NK-92 treated with Interleukin-12 subunit alpha and Interleukin-12 subunit beta, amount 100 ng/mL, for 24 hours (cell line): ENCODE data around the gene WDCP.
"Not testable (repeated sequence)": the region's sequence is repeated elsewhere in the genome, so short reads cannot be mapped to it uniquely, and the experiment has no call there.

ENCODE experiments used
- DNase-seq: peaks from one replicate; lab custom pipeline; 2025; lab: John Stamatoyannopoulos, UW

The WDCP gene

DNA sequence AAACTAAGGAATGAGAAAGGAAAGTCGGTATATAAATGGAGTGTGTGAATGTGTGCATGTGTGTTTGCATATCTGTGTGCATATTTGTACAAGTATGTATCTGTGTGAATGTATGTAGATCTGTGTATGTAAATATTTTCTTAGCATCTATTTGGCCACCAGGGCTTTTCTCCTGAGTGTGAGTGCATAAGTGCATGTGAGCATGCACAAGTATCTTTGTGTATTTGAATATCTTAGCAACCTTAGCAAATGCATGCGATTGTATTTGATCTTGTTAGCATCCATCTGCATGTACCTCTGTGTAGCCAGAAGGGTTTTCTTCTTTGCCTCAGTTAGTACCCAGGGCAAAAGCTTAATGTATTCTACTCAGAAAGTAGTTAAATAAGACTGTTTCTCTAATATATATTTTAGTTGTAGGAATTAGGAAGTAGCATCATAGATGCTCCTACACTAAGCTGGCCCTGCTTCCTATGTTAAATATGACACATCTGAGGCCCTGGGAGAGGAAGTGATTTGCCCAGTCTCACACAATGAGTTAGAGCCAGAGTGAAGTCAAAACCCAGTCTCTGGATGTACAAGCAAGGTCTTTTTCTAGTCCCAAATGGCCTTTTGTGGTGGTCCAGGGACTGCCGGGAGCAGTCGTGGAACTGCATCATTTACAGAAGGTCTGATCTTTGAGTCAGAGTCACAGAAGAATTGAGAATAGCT lies 11.5 kb upstream of the WDCP start:
- no peak for DNase-seq

GRCh38 chr2:24055750-24056149 lies 8.6 kb upstream of the WDCP start:
- no peak for DNase-seq

- no peak for DNase-seq
These were observed 7.3 kb upstream of the WDCP start for GRCh38 chr2:24054366-24055010.

DNA sequence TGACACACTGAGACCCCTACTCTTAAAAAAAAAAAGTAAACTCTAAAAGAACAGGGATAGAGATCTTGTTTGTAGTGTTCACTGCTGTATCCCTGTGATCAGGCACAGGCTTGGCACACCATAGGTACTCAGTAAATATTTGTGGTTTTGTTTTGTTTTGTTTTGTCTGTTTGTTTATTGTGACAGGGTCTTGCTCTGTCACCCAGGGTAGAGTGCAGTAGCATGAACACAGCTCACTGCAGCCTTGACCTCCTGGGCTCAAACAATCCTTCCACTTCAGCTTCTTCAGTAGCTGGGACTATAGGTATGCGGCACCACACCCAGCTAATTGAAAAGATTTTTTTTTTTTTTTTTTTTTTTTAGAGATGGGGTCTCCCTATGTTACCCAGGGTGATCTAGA lies 5.8 kb upstream of the WDCP start:
- no peak for DNase-seq

DNA sequence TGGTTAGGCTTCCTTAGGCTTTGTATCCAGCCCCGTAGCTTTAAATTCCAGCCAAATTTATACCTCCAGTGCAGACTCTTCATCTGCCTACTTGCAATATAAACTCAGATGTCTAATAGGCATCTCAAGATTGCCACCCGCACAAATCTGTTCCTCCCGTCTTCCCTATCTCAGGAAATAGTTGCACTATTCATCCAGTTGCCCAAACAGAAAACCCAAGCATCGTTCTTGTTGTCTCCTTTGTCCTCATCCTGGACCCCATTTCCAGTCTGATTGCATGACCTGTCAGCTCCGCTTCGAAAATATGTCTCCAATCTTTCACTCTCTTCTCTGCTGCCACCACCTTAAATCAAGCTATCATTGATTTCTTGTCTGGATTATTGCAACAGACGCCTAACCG lies 4.6 kb upstream of the WDCP start:
- no peak for DNase-seq

DNA sequence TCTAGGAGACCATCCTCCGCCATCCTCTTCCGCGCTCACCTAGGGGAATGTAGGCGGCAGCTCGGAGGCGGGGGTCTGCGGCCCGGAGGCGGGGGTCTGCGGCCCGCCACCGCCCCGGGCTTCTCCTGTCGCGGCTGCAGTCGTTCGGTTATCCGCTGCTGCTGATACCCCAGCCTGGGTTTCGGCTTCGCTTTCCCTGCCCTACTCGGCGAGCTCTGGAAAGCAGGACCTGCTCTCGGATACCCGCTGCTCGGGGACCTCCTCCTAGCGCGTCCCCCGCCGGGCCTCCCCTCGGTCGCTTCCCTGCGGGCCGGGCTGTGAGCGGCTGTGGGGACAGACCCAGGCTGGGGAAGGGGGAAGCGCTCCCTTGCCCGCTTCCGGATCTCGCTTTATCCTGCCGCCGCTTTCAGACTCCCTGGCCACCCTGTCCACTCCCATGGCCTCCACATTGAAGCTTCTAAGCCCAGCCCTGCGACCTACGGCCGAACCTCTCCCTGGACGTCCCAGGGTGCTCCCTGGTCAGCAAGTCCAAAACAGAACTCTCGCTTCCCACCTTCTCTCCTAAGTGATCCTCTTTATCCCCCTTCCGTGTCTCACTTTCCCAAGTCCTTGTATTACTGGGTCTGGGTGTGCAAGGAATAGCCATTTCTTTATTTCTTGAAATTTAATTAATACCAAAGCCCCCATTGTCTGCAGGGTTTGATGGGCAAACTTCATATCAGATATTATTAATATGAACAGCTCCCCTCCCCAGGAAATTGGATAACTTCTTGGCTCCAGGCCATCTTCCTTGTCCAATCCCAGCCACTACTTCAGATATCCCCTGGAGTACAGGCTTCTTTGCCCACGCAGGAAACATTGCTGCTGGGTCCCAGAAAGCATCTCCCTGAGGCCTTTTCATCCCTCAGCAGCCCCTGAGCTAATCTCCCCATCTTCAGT lies 3.1 kb upstream of the WDCP start:
- DNase-seq: no peak

GRCh38 chr2:24049485-24050021 lies 2.4 kb upstream of the WDCP start, which contains the start of gene FKBP1B:
TSS of gene FKBP1B (plus strand) at chr2:24049741. CDS start at chr2:24049850, 109 bp downstream.
- DNase-seq: no peak

DNA sequence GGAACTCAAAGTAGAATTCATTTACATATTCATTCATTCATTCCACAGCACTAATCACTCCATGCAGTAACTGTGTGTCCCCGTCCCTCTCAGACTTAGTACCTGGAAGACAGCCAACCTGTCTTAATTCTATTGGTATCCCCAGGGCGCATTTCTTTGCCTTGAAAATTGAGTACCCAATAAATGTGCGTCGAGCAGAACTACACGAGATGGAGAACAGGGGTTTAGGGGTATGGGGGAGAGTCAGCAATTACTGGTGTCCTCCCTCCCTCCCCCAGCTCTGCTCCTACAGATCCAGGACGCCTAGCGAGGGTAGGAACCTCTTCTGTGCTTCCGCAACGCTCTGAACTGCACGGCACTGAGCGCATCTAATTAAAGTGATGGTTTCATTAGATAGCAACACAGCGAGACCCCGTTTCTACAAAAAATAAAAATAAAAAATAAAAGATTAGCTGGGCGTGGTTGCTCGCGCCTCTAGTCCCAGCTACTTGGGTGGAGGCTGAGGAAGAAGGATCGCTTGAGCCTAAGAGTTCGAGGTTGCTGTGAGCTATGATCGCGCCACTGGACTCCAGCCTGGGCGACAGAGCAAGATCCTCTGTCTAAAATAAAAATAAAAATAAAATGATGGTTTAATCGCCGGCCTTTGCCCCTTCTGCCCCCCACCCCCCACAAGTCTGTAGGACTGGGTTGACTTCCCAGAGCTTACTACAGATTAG lies 1.7 kb upstream of the WDCP start:
- DNase-seq: no peak

GRCh38 chr2:24047703-24048033 lies 477 bp upstream of the WDCP start:
- no peak for DNase-seq

DNA sequence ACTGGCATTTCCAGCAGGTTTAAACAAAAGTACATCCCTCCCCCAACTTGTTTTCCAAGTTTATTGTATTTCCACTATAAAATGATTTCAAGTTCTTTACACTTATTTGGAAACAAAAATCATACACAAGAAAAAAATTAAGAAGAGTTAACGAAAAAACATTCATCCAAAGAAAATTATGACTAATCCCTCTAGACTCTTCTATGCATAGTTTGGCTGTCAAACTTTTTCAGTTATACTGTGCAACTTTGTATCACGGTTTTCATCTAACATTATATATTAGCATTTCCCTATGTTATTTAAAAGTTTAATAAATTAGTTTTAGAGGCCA lies 627 bp downstream of the WDCP start:
- DNase-seq: no peak

- no peak for DNase-seq
These were observed 1.4 kb downstream of the WDCP start for GRCh38 chr2:24045511-24046508.

DNA sequence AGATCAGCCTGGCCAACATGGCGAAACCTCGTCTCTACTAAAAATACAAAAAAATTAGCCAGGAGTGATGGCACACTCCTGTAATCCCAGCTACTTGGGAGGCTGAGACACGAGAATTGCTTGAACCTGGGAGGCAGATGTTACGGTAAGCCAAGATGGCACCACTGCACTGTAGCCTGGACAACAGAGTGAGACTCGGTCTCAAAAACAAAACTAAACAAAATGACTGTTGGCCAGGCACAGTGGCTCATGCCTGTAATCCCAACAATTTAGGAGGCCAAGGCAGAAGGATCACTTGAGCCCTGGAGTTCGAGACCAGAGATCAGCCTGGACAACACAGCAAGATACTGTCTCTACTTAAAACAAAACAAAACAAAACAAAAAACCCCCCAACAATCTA lies 4.1 kb downstream of the WDCP start:
- not testable (repeated sequence) for DNase-seq

GRCh38 chr2:24040511-24040910 lies 6.7 kb downstream of the WDCP start:
- DNase-seq: no peak

GRCh38 chr2:24038786-24039499 lies 8.2 kb downstream of the WDCP start:
- DNase-seq: no peak

- DNase-seq: no peak
These were observed 21.0 kb downstream of the WDCP start for GRCh38 chr2:24026233-24026632.

GRCh38 chr2:24024996-24025663 lies 22.1 kb downstream of the WDCP start:
- no peak for DNase-seq

- DNase-seq: no peak
These were observed 23.2 kb downstream of the WDCP start for GRCh38 chr2:24024018-24024417.

GRCh38 chr2:24022975-24023575 lies 24.1 kb downstream of the WDCP start:
- DNase-seq: no peak

- no peak for DNase-seq
These were observed 24.7 kb downstream of the WDCP start for GRCh38 chr2:24022324-24022974.
